HG03103 (cell line): ENCODE measurements around the gene ANKS1B.
"Not testable (repeated sequence)": the region's sequence is repeated elsewhere in the genome, so short reads cannot be mapped to it uniquely, and the experiment has no call there.

ENCODE experiments used
- ATAC-seq: cut with Tn5 transposase; IDR thresholded peaks from one replicate; pipeline ENCODE4 v1.9.1; 2021; ENCODE audit warnings: low read depth; ENCODE audit not compliant: unreplicated experiment

ANKS1B gene

GRCh38 chr12:99039367-99040120 is 945.2 kb downstream of the ANKS1B start:
- no peak for ATAC-seq

- ATAC-seq, result no peak
Measured at GRCh38 chr12:99036566-99036965, 948.2 kb downstream of the ANKS1B start.

GRCh38 chr12:99035803-99036202 is 948.9 kb downstream of the ANKS1B start:
- ATAC-seq, result no peak

GRCh38 chr12:99034201-99034600 is 950.5 kb downstream of the ANKS1B start:
- not testable (repeated sequence) for ATAC-seq

- no peak for ATAC-seq
Measured at GRCh38 chr12:99029511-99030271, 955.0 kb downstream of the ANKS1B start.

- no peak for ATAC-seq
Measured at GRCh38 chr12:99027461-99027860, 957.3 kb downstream of the ANKS1B start.

- no peak for ATAC-seq
Measured at GRCh38 chr12:99027055-99027393, 957.7 kb downstream of the ANKS1B start.

- ATAC-seq, result peak; percentile 52
Measured at GRCh38 chr12:99026332-99027054, 958.2 kb downstream of the ANKS1B start.

GRCh38 chr12:99024870-99025269 is 959.9 kb downstream of the ANKS1B start:
- ATAC-seq, result no peak

- no peak for ATAC-seq
Measured at GRCh38 chr12:99024191-99024590, 960.5 kb downstream of the ANKS1B start.

- no peak for ATAC-seq
Measured at GRCh38 chr12:99020871-99021270, 963.9 kb downstream of the ANKS1B start.

- no peak for ATAC-seq
Measured at GRCh38 chr12:99019798-99020197, 964.9 kb downstream of the ANKS1B start.

- no peak for ATAC-seq
Measured at GRCh38 chr12:99017971-99018370, 966.8 kb downstream of the ANKS1B start.

- ATAC-seq, result no peak
Measured at GRCh38 chr12:99009654-99010296, 975.0 kb downstream of the ANKS1B start.

GRCh38 chr12:99005601-99006000 is 979.1 kb downstream of the ANKS1B start:
- ATAC-seq, result no peak

GRCh38 chr12:99004799-99005466 is 979.8 kb downstream of the ANKS1B start:
- ATAC-seq, result no peak

GRCh38 chr12:99002731-99003130 is 982.0 kb downstream of the ANKS1B start:
- ATAC-seq, result no peak

- no peak for ATAC-seq
Measured at GRCh38 chr12:99002156-99002555, 982.6 kb downstream of the ANKS1B start.

- no peak for ATAC-seq
Measured at GRCh38 chr12:98999559-98999958, 985.2 kb downstream of the ANKS1B start.

- ATAC-seq, result peak; percentile 96
Measured at GRCh38 chr12:98998697-98999299, 985.9 kb downstream of the ANKS1B start.
